IMR-90 (cell line): ENCODE measurements around the gene MYBL2. TPM values are rescaled to one million over a fixed set of nuclear protein-coding genes. Genes with fewer than 3 reads are reported as not detected.

Experiments
- ATAC-seq: fragments of 200-7000 bp; cut with Tn5 transposase; 2 replicates; pipeline ENCODE4 v1.9.1; 2020; ENCODE audit warnings: low read depth, mild to moderate bottlenecking, moderate library complexity
- BruUV-seq: library from RNA; stranded (reverse); fragments of 400-500 nt; replicated peaks from 2 replicates; lab custom pipeline; 2021; lab: Mats Ljungman, UMichigan
- CTCF ChIA-PET: fragments of 300-600 bp; formaldehyde crosslinking; extraction: SDS; loops from one replicate; lab custom pipeline; 2021; ENCODE audit warnings: antibody characterized with exemption; lab: Yijun Ruan, JAX
- POLR2A ChIA-PET: fragments of 300-600 bp; sonication (Branson Sonifier 250); formaldehyde crosslinking; loops from one replicate; lab custom pipeline; 2022; ENCODE audit warnings: antibody characterized with exemption; ENCODE audit not compliant: unreplicated experiment; lab: Charles Lee
- DNase-seq: peaks from one replicate; pipeline ENCODE4 v3.0.0; 2013
- H2AFZ ChIP-seq: replicated peaks from 2 replicates; pipeline ENCODE3; 2013; ENCODE audit warnings: low read length, mild to moderate bottlenecking; ENCODE audit not compliant: poor library complexity
- H2AK5ac ChIP-seq: 2 replicates; pipeline ENCODE4 v1.6.1; 2013; ENCODE audit warnings: low read depth, low read length, inconsistent platforms
- H2AK9ac ChIP-seq: replicated peaks from 2 replicates; pipeline ENCODE3; 2013; ENCODE audit warnings: mild to moderate bottlenecking, low read depth, low read length, moderate library complexity; ENCODE audit not compliant: poor library complexity
- H2BK120ac ChIP-seq: 2 replicates; pipeline ENCODE4 v1.6.1; 2013; ENCODE audit warnings: low read depth, low read length, inconsistent platforms
- H2BK15ac ChIP-seq: 3 replicates; pipeline ENCODE4 v1.6.1; 2013; ENCODE audit warnings: low read depth, low read length, inconsistent platforms
- H2BK20ac ChIP-seq: 2 replicates; pipeline ENCODE4 v1.6.1; 2013; ENCODE audit warnings: low read depth, mild to moderate bottlenecking, inconsistent platforms, low read length, moderate library complexity
- H2BK5ac ChIP-seq: 2 replicates; pipeline ENCODE4 v1.6.1; 2013; ENCODE audit warnings: mild to moderate bottlenecking, low read depth, low read length, inconsistent platforms; ENCODE audit not compliant: poor library complexity, severe bottlenecking
- H3K14ac ChIP-seq: replicated peaks from 2 replicates; pipeline ENCODE4 v1.6.1; 2013; ENCODE audit warnings: low read depth, low read length, inconsistent platforms
- H3K18ac ChIP-seq: 2 replicates; pipeline ENCODE4 v1.6.1; 2013; ENCODE audit warnings: low read depth, low read length, control low read depth
- H3K23ac ChIP-seq: 2 replicates; pipeline ENCODE4 v1.6.1; 2013; ENCODE audit warnings: low read depth, low read length, inconsistent platforms
- H3K27ac ChIP-seq: 2 replicates; pipeline ENCODE4 v1.5.1; 2013; ENCODE audit warnings: mild to moderate bottlenecking, control low read depth, low read length; ENCODE audit not compliant: insufficient read depth
- H3K27me3 ChIP-seq: 2 replicates; pipeline ENCODE4 v1.6.1; 2013; ENCODE audit warnings: low read length; ENCODE audit not compliant: control insufficient read depth, insufficient read depth
- H3K36me3 ChIP-seq: 2 replicates; pipeline ENCODE4 v1.6.1; 2013; ENCODE audit warnings: low read length, mixed read lengths; ENCODE audit not compliant: control insufficient read depth, insufficient read depth
- H3K4ac ChIP-seq: 2 replicates; pipeline ENCODE4 v1.6.1; 2013; ENCODE audit warnings: low read depth, low read length, inconsistent platforms
- H3K4me1 ChIP-seq: 2 replicates; pipeline ENCODE4 v1.6.1; 2013; ENCODE audit warnings: low read length, mixed read lengths; ENCODE audit not compliant: control insufficient read depth, insufficient read depth
- H3K4me2 ChIP-seq: 2 replicates; pipeline ENCODE4 v1.6.1; 2013; ENCODE audit warnings: low read depth, mild to moderate bottlenecking, control low read depth, low read length, moderate library complexity
- H3K4me3 ChIP-seq: 2 replicates; pipeline ENCODE4 v1.5.1; 2013; ENCODE audit warnings: low read depth, mild to moderate bottlenecking, control low read depth, low read length, moderate library complexity; ENCODE audit not compliant: insufficient read depth
- H3K56ac ChIP-seq: 2 replicates; pipeline ENCODE4 v1.6.1; 2013; ENCODE audit warnings: low read length, inconsistent platforms; ENCODE audit not compliant: insufficient read depth; ENCODE audit errors: extremely low read depth
- H3K79me1 ChIP-seq, 2 experiments: 2 replicates each; pipeline ENCODE4 v1.6.1; 2013; ENCODE audit warnings: low read length in 2 of 2, inconsistent platforms in 1 of 2, low read depth in 1 of 2
- H3K9ac ChIP-seq: 2 replicates; pipeline ENCODE4 v1.6.1; 2013; ENCODE audit warnings: low read depth, low read length, control low read depth
- H3K9me1 ChIP-seq: 2 replicates; pipeline ENCODE4 v1.6.1; 2013; ENCODE audit warnings: low read length, inconsistent platforms; ENCODE audit not compliant: insufficient read depth
- H3K9me3 ChIP-seq: 2 replicates; pipeline ENCODE4 v1.6.1; 2013; ENCODE audit warnings: low read length; ENCODE audit not compliant: control insufficient read depth, insufficient read depth
- H4K20me1 ChIP-seq: 2 replicates; pipeline ENCODE4 v1.6.1; 2013; ENCODE audit warnings: low read length, inconsistent platforms; ENCODE audit not compliant: insufficient read depth
- H4K5ac ChIP-seq: 2 replicates; pipeline ENCODE4 v1.6.1; 2013; ENCODE audit warnings: mild to moderate bottlenecking, low read depth, low read length, control low read depth
- H4K8ac ChIP-seq, 2 experiments: 2 replicates each; pipeline ENCODE4 v1.6.1; 2013; ENCODE audit warnings: low read depth in 2 of 2, low read length in 2 of 2, control low read depth in 1 of 2, inconsistent platforms in 1 of 2
- H4K91ac ChIP-seq: 2 replicates; pipeline ENCODE4 v1.6.1; 2013; ENCODE audit warnings: low read depth, low read length, inconsistent platforms; ENCODE audit not compliant: insufficient read depth
- BHLHE40 ChIP-seq: fragments of 150-350 bp; IDR thresholded peaks from 2 replicates; pipeline ENCODE4 v1.6.1; 2016; ENCODE audit warnings: mild to moderate bottlenecking, low read depth, low read length
- CTCF ChIP-seq: conservative IDR thresholded peaks from 2 replicates; pipeline ENCODE4 v1.5.1; 2012; ENCODE audit warnings: mild to moderate bottlenecking, low read depth, low read length, improper control_type of control experiment
- WGBS, 2 experiments: methylation state at CpG; one replicate each; pipeline versions ENCODE4 v1.1.5 to v1.1.7; 2013; ENCODE audit warnings: missing lambda C conversion rate in 2 of 2; ENCODE audit not compliant: insufficient read length in 1 of 2; ENCODE audit errors: extremely low coverage in 2 of 2; 5-methylcytosine and 5-hydroxymethylcytosine counted together
- dilution Hi-C: fragments of 300-500 bp; cut with HindIII; formaldehyde crosslinking; loops from one replicate; pipeline ENCODE4 v1.14.3; 2018; ENCODE audit warnings: low sequenced_read_pairs; ENCODE audit not compliant: unreplicated experiment
- in situ Hi-C: fragments of 300-500 bp; cut with MboI; formaldehyde crosslinking; loops from 3 replicates; pipeline ENCODE4 v1.14.3; 2019; ENCODE audit warnings: low sequenced_read_pairs, inconsistent platforms, mixed read lengths
- intact Hi-C: fragments of 100-400 bp; cut with micrococcal nuclease; formaldehyde crosslinking; loops from 2 replicates; pipeline ENCODE4 v1.10.0; 2022
- polyA plus RNA-seq, 3 experiments: library from polyadenylated mRNA; depleted of rRNA; stranded (reverse); fragments of >200 nt; gene quantifications; 2 replicates each; pipeline ENCODE4 v1.2.3, GENCODE V29; 2012; ENCODE audit warnings: low replicate concordance in 1 of 3
- total RNA-seq: library from RNA; depleted of rRNA; stranded (reverse); fragments of >200 nt; gene quantifications from 2 replicates; pipeline ENCODE4 v1.2.3, GENCODE V29; 2012

MYBL2 gene
- total and polyA plus RNA-seq, 2 of the 4 experiments (the other 2 are of a cell fraction) = 12.4 to 23.1 TPM

- in situ Hi-C loops = no loop called here
- no TSS peak for BruUV-seq
- dilution Hi-C loops = no loop called here
- H4K91ac ChIP-seq = peak overlapping the region; percentile 66; the same call in 1 of the 2 replicates
- no peaks in the 10 kb centered on the region for H4K20me1 ChIP-seq
- H2BK120ac ChIP-seq = peak overlapping the region; percentile 25; the same call in 1 of the 2 replicates
- peak overlapping the region; percentile 65 for H3K9ac ChIP-seq
- WGBS, 2 experiments = 86% methylated on average over 2 of the region's 11 CpGs; no CpG with 5 or more reads in 1 of the 2 experiments
- TF ChIP-seq BHLHE40 = peak; percentile 40; the same call in 1 of the 2 replicates
- TF ChIP-seq CTCF = no peak; the same call in 1 of the 2 replicates
- no peak overlapping the region for H2BK15ac ChIP-seq
- peak overlapping the region; percentile 52; the same call in 1 of the 2 replicates for H3K23ac ChIP-seq
- H4K8ac ChIP-seq = peak overlapping the region; percentile 100
- peak overlapping the region; percentile 93 for H3K4ac ChIP-seq
- ChIA-PET POLR2A (no interaction called here), CTCF (no interaction called here)
- no peak for ATAC-seq
- peaks cover 2% of the 10 kb centered on the region; the same call in 1 of the 2 replicates for H3K4me1 ChIP-seq
- H3K9me1 ChIP-seq = 0 out of 2 replicates have a peak, but pooled peaks cover 4% of the 10 kb centered on the region
- H4K5ac ChIP-seq = peak overlapping the region; percentile 73
- no peak overlapping the region for H3K18ac ChIP-seq
- H3K9me3 ChIP-seq = no peaks in the 10 kb centered on the region
- peak overlapping the region; percentile 81; the same call in 1 of the 2 replicates for H3K14ac ChIP-seq
- no peak overlapping the region for H3K56ac ChIP-seq
- H3K79me1 ChIP-seq = peaks cover 0 to 5% of the 10 kb centered on the region in 2 experiments; a peak in 1 of 4 replicates
- H2AK5ac ChIP-seq = 0 out of 2 replicates have a peak overlapping the region, but pooled peaks have one; percentile 20
- no peak overlapping the region for H2BK5ac ChIP-seq
- no peak overlapping the region for H2BK20ac ChIP-seq
- peak overlapping the region; percentile 92 for H2AK9ac ChIP-seq
- peak; percentile 18 for DNase-seq
- H3K27ac ChIP-seq = peak overlapping the region; percentile 30; the same call in 1 of the 2 replicates
- peak overlapping the region; percentile 100 for H2AFZ ChIP-seq
- no peaks in the 10 kb centered on the region for H3K36me3 ChIP-seq
- intact Hi-C loops = no loop called here
- peak overlapping the region; percentile 90 for H3K4me2 ChIP-seq
- H3K4me3 ChIP-seq = peak overlapping the region; percentile 71
- peaks cover 2% of the 10 kb centered on the region; the same call in 1 of the 2 replicates for H3K27me3 ChIP-seq
These were observed 8.7 kb upstream of the MYBL2 start for GRCh38 chr20:43658069-43658722.
